HG03432 (cell line): ENCODE measurements around the gene DCLK1.

Experiments used
- ATAC-seq: cut with Tn5 transposase; IDR thresholded peaks from one replicate; pipeline ENCODE4 v1.9.1; 2021; ENCODE audit warnings: mild to moderate bottlenecking, moderate library complexity; ENCODE audit not compliant: unreplicated experiment

Gene DCLK1

GRCh38 chr13:35957241-35957731, 173.9 kb downstream of the DCLK1 start:
- ATAC-seq, result no peak

DNA sequence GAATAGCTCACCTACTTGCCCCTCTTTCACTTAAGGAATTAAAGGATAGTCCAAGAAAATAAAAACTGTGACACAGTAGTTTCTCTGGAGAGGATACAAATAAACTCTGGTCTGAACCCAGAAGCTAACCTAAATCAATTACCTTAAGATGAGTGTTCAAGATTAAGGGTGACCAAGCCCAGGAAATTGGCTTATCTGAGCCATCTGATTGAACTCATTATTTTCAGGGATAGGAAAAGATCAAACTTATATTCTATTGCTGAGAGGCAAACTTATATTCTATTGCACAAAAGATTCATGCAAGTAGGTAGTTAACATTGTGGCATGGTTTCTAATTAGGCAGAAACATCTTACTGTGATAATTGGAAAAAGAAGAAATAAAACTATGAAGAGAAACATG, 175.1 kb downstream of the DCLK1 start:
- ATAC-seq, result no peak

DNA sequence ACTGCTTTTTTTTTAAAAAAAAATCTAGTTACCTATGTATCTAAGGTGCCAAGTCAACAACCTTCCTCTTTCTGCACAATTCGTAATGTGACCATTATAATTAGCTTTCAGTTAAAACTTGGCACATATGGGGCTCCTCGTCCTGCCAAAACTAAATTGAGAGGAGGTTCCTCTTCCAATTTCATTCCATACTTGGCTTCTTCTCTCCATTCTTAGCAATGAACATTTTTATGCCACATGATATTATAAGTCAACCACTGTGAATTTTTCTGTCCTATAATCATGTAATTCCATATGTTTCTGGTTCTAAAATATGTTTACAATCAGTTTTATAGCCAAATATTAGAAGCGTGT, 177.0 kb downstream of the DCLK1 start:
- no peak for ATAC-seq

- peak; percentile 71 for ATAC-seq
Observed at GRCh38 chr13:35953537-35954206, 177.5 kb downstream of the DCLK1 start.

- ATAC-seq, result no peak
Observed at GRCh38 chr13:35947315-35947714, 183.9 kb downstream of the DCLK1 start.

GRCh38 chr13:35945368-35945767, 185.8 kb downstream of the DCLK1 start:
- ATAC-seq, result no peak

- no peak for ATAC-seq
Observed at GRCh38 chr13:35941374-35941773, 189.8 kb downstream of the DCLK1 start.

- ATAC-seq, result no peak
Observed at GRCh38 chr13:35940734-35941133, 190.4 kb downstream of the DCLK1 start.

DNA sequence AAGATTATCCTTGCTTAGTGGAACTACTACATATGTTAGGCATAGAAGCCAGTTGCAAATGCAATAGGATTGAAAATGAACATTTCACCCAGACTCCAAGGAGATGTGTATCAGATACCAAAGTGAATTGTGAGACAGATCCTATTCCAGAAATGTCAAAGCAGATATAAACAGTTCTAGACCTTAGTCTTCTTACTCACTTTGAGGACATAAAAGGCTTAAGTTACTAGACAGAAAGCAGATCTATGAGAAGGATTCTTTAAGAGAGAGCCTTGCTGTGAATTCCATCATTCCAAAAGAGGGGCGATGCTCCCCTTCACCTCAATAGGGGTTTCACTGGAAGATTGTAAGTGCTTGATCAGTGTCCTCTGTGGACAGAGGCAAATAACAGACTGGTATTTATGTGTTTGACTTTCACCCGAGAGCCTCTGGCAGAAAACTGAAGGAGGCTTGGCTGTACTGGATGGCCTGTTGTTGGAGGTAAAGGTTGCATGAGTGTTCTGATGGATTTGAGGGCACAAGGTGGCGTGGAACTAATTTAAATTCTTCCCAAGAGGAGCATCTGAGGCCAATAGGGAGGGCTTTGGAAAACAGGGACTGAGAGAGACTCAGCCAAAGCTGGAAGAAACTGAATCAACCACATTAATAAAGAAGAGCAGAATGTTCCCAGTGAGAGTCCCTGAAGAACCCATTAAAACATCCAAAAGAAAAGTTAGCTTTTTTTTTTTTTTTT, 194.8 kb downstream of the DCLK1 start:
- ATAC-seq, result no peak

GRCh38 chr13:35930665-35931631, 200.2 kb downstream of the DCLK1 start:
- ATAC-seq, result peak; percentile 89

- no peak for ATAC-seq
Observed at GRCh38 chr13:35927567-35928021, 203.6 kb downstream of the DCLK1 start.

GRCh38 chr13:35926859-35927530, 204.2 kb downstream of the DCLK1 start:
- no peak for ATAC-seq

GRCh38 chr13:35925669-35926068, 205.5 kb downstream of the DCLK1 start:
- ATAC-seq, result no peak

DNA sequence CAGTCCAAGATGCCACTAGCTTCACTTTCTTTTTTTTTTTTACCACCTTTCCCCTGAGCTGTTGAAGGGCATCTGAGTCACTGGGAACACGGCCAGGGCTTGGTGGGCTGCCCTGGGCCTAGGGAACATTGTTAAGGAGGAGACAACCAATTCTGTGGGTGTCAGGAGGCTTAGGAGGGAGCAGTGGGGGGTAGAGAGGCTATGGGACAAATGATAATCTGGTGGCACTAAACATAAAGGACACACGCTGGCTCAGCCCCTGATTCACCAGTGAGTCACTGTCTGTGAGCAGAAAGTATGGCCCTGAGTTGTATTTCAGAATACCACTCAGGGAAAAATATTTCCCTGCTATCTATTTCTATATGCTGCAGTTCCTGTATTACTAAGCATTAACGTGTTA, 207.8 kb downstream of the DCLK1 start:
- no peak for ATAC-seq

GRCh38 chr13:35920816-35921215, 210.4 kb downstream of the DCLK1 start:
- ATAC-seq, result no peak

GRCh38 chr13:35917942-35918645, 213.1 kb downstream of the DCLK1 start:
- no peak for ATAC-seq

DNA sequence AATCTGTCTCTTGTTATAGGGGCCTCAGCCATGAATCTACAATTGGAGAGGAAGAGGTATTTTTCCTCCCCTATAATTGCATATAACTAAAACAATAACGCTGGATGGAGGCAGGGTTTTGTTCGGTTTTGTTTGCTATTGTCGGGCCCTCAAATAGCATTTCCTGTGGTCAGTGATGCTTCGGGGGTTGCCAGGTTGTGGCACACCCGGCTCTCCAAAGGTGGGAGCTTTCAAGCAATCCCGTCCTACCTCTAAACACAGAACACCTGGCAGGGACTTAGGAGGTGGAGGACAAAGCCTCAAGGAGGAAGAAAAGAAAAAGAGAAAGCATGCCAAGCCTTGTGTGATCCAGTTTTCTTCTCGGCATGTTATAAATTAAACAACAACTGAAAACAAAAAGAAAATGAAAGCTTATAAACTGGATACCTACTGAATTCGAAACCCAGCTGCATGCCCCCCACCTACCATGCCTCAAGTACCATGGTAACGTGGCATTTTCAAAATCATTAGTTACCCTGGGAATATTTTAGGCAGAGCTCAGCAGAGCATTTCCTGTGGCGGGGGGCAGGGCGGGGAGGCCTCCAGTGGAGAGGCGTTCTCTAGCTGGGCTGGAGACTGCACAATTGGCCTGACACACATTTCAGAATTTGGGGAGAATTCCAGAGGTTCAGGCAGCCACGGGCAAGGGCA, 213.8 kb downstream of the DCLK1 start:
- ATAC-seq, result peak; percentile 76

DNA sequence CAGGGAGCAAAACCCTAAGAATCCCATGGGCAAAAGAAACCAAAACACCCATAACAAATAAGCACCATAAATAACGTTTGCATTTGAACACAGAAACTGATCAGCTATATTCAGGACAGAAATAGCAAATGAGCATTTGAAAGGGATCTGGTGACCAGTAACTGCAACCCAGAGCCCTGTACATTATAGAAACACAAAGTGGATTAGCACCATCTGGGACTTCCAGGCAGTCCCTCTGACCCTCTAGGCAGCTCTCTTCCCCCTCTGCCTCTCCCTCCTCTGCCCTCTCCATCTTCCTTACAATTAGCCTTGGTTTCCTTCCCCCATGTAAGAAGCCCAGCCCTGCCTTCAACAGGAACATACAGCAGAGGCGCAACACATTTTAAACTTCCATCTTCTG, 215.0 kb downstream of the DCLK1 start:
- no peak for ATAC-seq

GRCh38 chr13:35914662-35915061, 216.5 kb downstream of the DCLK1 start:
- no peak for ATAC-seq
